Measurements from ENCODE around the gene CD72.

DNA sequence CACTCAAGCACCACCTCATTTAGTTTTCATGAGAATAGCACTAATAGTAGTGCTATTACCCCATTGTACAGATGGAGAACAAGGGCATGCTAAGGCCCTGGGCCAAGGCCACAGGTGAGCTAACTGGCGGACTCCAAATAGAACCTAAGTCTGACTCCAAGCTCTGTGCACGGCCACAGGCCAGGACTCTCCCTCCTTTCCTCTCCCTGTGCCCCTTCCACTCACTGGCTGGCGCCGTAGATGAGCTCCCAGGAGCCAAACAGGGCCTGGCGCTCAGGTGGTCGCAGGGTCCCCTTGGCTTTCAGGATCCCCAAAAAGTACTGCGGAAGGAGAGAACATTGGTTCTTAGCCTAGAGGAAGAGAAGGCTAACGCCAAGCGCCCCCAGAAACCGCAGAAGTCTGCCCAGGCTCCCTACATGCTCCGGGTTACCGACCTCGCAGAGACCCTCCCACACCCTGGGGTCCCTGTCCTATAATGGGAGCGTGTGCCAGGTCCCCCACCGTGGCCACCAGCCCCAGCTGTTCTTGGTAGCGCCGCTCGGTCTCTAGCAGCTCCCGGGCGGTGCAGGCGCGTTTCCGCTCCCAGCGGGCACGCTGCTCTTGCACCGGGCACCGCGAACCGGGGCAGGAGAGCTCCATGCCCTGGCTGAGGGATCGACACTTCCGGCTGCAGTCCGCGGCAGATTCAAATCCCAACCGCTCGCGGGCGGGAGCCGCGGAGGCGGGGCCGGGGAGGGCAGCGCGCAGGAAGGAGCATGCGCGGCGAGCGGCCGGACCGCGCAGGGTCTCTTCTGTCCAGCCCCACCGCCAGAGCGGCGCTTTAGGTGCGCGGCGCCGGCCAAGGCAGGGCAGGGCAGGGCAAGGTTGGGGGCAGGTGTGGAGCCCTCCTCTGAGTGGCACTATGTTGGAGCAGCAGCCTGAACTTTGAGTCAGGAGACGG lies 46.6 kb upstream of the CD72 start, which contains the start of gene ARHGEF39:
- TF ChIP-seq EZH2phosphoT487 (IDR thresholded peaks at IDR 0.05; ENCODE audit: borderline replicate concordance, low read depth, low read length): no peak
- TF ChIP-seq, protein P1, sequence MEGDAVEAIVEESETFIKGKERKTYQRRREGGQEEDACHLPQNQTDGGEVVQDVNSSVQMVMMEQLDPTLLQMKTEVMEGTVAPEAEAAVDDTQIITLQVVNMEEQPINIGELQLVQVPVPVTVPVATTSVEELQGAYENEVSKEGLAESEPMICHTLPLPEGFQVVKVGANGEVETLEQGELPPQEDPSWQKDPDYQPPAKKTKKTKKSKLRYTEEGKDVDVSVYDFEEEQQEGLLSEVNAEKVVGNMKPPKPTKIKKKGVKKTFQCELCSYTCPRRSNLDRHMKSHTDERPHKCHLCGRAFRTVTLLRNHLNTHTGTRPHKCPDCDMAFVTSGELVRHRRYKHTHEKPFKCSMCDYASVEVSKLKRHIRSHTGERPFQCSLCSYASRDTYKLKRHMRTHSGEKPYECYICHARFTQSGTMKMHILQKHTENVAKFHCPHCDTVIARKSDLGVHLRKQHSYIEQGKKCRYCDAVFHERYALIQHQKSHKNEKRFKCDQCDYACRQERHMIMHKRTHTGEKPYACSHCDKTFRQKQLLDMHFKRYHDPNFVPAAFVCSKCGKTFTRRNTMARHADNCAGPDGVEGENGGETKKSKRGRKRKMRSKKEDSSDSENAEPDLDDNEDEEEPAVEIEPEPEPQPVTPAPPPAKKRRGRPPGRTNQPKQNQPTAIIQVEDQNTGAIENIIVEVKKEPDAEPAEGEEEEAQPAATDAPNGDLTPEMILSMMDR (conservative IDR thresholded peaks at IDR 0.05; ENCODE audit: low read length): peak; percentile 67
